Measurements from ENCODE around the gene HSD17B2.

DNA sequence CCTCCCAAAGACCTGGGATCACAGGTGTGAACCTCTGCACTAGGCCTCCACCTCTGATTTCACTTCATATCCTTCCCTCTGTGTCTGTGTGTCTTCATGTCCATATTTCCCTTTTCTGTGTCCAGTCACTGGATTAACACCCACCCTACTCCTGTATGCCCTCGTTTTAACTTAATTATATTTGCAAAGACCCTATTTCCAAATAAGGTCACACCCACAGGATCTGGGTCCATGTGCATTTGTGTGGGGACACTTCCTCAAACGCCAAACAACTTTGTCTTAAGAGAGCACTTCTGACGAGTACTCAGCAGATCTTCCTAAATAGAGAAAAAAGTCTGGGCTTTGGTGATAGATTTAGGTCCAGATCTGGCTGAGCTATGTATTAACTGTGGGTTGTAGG, 78.7 kb downstream of the HSD17B2 start:
- TF ChIP-seq, protein P1, sequence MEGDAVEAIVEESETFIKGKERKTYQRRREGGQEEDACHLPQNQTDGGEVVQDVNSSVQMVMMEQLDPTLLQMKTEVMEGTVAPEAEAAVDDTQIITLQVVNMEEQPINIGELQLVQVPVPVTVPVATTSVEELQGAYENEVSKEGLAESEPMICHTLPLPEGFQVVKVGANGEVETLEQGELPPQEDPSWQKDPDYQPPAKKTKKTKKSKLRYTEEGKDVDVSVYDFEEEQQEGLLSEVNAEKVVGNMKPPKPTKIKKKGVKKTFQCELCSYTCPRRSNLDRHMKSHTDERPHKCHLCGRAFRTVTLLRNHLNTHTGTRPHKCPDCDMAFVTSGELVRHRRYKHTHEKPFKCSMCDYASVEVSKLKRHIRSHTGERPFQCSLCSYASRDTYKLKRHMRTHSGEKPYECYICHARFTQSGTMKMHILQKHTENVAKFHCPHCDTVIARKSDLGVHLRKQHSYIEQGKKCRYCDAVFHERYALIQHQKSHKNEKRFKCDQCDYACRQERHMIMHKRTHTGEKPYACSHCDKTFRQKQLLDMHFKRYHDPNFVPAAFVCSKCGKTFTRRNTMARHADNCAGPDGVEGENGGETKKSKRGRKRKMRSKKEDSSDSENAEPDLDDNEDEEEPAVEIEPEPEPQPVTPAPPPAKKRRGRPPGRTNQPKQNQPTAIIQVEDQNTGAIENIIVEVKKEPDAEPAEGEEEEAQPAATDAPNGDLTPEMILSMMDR (IDR thresholded peaks at IDR 0.05) = no peak
- TF ChIP-seq POLR2A (IDR thresholded peaks at IDR 0.05) = no peak
